HPDE6-E6E7 (cell line): ENCODE measurements around the gene CTAG1A.
A peak's percentile ranks its signal among the peaks of the same experiment; 100 is the strongest.
"Not testable (repeated sequence)": the region's sequence is repeated elsewhere in the genome, so short reads cannot be mapped to it uniquely, and the experiment has no call there.

Source experiments
- DNase-seq: peaks from one replicate; pipeline ENCODE4 v3.0.0; 2011; ENCODE audit warnings: missing footprints; ENCODE audit errors: extremely low spot score

The CTAG1A gene

DNA sequence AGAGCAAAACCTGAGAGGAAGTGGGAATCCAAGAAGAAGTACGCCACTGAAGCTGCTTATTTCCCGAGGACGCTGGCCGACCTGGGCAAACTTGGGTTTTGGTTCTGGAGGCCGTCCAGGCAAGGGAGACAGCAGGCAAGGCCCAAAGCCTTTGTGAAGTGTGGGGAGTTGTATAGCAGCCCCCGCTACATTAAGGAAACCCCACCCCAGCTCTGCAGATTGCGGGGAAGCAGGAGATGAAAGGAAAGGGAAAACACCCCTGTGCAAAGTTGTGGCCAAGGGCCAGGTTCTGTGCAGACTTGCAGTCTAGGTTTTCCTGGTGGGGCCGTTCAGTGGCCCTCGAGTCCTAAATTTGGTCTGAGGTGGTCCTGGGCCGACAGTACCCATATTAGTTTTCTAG lies 11.9 kb upstream of the CTAG1A start:
- DNase-seq: not testable (repeated sequence)

DNA sequence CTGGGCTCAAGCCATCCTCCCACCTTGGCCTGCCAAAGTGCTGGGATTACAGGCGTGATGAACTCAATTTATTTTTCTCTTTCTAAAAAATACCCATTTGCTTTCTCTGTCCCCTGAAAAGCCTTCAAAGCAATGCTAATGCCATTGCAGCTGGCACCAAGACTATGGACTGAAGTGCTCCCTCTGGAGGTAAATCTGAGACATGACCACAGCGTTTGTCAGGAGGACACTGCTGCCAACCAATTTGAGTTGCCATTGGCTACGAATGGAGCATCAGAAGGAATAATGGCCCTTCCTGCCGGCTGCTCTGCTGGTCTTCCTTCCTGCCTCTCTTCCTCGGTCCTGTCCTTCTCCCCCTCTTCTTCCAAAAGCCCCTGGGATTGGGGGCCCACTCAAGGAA lies 9.9 kb upstream of the CTAG1A start:
- DNase-seq: not testable (repeated sequence)

DNA sequence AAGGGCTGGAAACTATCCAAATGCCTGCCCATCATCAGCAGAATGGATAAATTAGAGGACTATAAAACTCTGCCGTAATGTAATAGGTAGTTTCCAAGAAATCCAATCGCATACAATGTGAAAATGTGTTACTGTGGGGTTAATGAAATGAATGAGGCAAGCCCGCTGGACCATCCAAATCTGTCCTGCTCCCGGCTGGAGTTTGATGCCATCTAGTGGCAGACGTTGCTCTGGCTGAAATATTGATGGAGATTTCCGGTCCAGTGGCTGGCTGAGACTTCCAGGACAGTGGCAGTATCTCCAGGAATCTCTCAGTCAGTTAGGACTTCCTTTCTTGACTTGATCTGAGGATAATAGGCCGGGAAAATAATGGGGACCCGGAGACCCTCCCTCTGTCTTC lies 1.9 kb upstream of the CTAG1A start:
- DNase-seq: not testable (repeated sequence)

DNA sequence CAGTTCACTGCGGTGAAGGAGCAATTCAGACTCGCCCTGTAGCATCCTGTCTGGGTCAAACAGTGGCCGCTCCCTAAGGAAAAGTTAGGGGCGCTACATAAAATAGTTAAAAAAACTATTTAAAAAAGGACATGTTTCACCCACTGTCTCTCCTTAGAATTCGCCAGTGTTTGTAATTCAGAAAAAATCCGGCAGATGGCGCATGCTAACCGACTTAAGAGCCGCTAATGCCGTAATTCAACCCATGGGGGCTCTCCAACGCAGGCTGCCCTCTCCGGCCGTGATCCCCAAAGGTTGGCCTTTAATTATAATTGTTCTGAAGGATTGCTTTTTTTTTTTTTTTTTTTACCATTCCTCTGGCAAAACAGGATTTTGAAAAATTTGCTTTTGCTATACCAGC lies 5.5 kb downstream of the CTAG1A start:
- DNase-seq: not testable (repeated sequence)

DNA sequence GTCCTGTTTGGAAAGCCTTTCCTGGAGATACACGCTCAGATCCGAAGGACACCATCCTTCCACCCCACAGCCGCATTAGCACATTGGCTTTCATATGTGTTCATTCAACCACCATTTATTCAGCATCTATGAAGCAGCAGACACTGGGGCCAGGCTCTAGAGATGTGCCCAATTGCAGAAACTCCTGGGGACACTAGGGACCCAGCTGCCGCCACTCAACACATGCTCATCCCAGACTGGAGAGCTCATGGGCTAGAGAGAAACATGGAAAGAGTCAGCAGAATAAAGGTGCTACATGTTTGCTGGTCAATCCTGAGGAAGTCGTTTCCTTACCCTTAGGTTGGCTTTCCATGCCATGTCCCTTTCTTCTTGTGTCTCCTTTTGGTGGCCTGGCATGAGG lies 7.6 kb downstream of the CTAG1A start:
- no peak for DNase-seq

DNA sequence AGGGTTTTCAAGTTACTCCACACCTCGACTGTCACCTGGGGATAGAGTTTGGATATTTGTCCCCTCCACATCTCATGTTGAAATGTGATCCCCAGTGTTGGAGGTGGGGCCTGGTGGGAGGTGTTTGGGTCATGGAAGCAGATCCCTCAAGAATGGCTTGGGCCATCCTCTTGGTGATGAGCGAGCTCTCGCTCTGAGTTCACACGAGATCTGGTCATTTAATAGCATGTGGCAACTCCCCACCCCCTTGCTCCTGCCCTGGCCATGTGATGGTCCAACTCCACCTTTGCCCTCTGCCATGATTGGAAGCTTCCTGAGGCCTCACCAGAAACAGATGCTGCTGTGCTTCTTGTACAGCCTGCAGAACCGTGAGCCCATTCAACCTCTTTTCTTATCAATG lies 8.3 kb downstream of the CTAG1A start:
- no peak for DNase-seq

DNA sequence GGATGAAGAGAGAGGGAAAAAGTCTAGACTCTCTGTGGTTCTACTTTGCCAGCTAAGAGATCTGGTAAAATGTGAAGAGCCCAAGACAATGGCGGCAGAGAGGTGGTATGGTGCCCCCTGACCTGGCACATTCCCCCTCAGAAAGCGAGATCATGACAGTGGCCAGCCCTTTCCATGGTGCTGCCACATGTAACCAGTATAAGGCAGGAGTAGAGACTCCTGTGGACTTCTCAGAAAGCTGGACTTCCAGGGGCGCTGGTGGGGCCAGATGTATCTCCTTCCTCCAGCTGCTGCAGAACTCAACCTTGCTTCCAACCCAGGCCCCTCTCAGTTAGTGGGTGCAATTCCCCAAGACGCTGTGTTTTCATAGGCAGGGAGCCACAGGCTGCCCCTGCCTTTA lies 9.6 kb downstream of the CTAG1A start:
- no peak for DNase-seq

DNA sequence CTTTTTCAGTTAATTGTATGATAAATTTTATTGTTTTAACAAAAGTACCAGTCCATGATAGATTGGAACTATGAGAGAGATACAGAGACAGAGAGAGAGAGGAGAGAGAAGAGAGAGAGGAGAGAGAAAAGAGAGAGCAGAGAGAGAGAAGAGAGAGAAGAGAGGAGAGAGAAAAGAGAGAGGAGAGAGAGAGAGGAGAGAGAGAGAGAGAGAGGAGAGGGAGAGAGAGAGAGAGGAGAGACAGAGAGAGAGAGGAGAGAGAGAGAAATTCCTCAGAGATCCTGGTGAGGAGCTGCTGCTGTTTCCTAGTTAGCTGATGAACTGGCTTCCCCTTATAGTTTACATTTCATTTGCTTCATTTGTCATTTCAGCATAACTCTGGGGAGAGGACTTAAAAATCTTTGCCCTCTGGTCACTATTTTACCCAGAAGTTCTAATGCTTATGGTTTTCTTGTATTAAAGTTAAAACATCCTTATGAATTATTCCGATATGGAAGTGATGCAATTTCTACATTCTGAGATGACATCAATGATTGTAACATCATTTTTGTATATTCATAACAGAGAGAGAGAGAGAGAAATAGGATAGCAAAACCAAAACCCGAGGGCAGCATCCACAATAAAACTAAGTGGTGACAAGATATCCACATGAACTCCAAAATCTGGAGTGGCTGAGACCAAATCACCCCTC lies 10.8 kb downstream of the CTAG1A start:
- no peak for DNase-seq

DNA sequence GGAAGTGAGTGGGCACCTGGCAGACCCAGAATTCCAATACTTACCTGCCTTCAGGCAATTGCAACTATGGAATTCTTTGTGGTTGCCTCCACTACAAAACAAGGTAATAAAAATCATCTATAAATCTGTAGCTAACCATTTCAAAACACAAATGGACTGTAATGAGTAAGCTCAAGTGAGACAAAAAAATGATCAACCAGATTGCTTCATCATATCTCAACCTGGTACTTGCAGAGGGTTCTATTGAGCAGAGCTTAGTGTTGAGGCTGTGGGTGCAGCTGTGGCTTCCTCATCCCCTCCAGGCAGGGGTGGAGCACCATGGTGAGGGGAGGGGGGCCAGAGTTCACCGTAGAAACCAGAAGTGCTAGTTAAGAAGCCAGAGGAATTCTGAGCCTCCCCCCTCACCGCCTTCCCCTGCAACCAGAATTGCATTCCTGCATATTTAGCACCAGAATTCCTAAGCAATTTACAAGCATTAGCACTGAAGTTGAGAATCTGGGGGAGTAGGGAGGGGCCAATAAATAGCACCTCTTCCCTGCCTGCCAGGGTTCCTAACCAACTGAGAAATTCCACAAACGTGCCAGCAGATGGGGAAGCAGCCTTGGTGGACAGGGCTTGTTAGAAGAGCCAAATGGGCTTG lies 11.5 kb downstream of the CTAG1A start:
- peak; percentile 87 for DNase-seq

DNA sequence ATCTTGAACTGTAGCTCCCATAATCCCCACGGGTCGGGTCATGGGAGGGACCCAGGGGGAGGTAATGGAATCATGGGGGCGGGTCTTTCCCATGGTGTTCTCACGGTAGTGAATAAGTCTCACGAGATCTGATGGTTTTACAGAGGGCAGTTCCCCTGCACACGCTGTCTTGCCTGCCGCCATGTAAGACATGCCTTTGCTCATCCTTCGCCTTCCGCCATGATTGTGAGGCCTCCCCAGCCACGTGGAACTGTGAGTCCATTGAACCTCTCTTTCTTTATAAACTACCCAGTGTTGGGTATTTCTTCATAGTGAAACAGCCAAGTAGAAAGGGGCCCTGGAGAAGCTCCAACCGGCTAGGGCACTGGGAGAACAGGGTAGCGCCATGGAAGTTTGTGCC lies 12.3 kb downstream of the CTAG1A start:
- DNase-seq: no peak

DNA sequence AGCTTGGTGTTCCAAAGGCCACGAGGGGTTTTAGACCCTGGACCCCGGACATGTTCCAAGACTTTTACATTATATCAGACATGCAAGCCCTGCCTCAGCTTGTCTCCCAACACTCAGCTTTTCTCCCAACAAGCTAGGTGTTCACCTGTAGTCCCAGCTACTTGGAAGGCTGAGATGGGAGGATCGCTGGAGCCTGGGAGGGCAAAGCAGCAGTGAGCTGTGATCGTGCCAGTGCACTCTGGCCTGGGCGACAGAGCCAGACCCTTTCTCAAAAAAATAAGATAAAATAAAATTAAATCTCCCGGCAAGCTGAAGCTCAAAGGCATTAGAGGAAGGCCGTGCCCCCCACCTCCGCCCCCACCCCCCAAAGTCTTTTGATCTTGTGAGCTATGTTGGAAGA lies 13.7 kb downstream of the CTAG1A start:
- no peak for DNase-seq

DNA sequence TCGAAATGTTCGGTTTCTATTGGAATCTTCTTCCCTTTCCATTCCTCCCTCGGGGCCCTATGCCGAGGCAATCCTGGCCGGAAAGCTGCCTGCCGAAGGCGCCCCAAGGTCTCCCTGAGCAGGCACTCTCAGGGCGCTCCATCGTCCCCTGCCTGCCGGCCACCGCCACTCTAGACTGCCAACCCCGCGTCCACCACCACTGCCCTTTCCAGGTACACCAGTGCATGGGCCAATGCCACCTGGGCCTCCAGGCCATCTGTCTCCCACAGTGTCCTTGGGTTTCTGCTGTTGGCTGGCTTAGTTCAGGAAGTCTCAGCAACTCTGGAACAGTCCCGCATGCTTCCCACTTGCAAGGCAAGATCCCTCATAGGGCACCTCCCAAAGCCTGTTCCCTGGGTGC lies 14.6 kb downstream of the CTAG1A start:
- no peak for DNase-seq

DNA sequence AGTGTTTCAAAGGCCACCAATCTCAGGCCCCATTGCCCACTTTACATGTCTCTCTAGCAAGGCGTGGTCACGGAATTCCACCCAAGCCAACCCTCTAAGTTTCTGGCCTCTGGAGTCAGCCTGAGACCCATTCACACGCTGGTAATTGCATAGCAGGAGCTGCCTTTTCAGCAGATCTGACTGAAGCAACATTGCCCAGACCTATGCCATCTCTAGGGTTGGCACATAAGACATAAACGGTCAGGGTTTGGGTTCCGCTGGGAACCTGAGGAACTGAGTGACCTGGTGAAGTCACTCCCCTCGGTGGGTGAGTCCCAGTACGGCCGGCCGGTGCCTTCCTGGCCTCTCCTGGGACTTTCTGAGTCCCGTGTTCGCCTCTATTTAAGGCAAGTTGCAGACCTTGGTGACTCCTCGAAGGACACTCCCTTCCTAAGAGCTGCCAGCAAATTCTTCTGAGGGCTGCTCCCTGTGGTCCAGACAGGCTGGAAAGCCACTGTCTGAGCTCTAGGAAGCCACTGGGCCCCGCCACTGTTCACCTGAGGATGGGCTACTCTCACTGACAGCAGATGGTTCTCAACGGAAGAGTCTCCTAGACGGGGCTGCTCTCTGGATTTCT lies 15.9 kb downstream of the CTAG1A start:
- DNase-seq: no peak

DNA sequence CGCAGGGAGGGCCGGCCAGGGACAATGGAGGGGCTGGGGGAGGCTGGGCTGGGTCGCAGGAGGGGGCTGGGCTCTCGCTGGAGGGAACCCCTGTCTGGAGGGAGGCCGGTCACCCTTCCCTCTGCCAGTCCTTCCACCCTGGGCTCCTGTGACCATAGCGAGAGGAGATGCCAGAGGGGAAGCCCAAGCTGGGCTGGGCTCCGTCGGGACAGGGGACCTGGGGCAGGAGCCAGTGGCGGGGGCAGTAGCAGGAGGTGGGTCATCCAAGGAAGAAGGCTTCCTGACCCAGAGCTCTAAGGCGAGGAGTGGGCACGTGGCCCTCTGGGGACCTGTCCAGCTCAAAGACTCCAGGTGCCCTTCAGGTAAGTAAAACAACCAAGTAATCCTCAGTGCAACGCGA lies 17.3 kb downstream of the CTAG1A start:
- no peak for DNase-seq

DNA sequence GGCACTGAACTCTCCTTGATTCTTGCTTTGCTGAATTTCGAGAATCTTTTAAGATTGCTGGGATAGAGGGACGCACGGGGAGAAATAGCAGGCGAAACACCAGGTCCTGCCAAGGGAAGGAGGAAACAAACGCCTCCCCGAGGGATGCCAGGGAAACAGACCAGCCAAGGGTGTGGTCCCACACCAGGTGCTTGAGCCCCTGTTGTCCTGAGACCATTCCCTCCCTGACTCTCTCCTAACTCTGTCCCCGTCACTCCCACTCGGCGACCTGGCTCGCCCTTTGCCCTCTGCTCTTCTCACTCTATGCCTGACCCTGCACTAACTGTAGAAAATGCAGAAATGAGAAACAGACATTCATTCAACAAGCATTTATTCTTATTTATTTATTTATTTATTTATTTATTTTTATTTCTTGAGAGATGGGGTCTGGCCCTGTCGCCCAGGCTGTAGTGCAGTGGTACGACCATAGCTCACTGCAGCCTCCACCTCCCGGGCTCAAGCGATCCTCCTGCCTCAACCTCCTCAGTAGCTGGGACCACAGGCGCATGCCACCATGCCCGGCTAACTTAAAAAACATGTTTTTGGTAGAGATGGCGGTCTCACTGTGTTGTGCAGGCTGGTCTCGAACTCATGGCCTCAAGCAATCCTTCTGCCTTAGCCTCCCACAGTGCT lies 18.0 kb downstream of the CTAG1A start:
- no peak for DNase-seq

DNA sequence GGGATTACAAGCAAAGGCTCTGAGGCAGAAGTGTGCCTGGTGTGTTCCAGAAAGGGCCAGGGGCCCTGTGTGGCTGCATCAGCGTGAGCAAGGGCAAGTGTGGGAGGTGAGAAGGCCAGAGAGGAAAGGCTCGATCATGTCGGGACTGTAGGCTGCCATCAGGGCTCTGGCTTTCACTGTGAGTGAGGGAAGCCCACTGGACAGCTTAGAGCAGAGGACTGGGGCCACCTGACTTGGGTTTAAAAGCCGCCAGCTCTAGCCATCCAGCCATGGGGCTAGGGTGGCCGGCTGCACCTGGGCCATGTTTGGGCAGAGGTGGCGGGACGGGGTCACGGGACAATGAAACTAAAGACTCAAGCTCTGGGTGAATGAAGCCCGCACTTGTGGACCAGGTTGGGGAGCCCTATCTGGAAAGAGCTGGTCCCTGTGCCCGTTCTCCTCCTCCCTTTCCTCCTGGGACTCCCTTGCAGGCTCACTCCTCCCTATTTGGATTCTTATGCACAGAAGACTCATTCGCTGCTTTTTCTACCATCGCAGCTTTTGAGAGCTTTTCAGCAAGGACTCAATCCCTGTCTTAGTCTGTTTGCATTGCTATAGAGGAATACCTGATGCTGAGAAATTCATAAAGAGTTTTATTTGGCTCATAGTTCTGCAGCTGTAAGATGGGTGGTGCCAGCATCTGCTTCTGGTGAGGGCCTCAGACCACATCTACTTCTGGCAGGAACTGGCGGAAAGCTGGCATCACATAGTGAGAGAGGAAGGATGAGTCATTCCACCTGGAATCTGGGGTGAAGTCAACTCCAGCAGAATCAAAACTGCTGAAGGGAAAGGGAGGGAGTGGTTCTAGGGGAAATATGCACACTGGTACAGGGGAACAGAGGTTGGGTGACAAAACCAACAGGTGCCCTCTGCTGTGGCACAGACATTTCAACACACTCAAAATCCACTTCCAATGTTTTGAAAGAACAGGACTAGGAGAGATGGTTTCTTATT lies 18.8 kb downstream of the CTAG1A start:
- DNase-seq: peak; percentile 74

DNA sequence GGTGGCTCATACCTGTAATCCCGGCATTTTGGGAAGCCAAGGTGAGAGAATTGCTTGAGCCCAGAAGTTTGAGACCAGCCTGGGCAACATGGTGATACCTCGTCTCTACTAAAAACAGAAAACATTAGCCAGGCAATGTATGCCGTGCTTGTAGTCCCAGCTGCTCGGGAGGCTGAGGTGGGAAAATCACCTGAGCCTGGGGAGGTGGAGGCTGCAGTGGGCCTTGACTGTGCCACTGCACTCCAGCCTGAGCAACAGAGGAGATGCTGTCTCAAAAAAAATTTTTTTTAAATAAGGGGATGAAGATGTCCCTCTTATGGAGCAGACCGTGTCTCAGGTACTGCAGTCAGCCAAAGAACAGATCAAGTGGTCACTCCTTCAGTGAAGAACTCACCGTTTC lies 20.6 kb downstream of the CTAG1A start:
- no peak for DNase-seq

DNA sequence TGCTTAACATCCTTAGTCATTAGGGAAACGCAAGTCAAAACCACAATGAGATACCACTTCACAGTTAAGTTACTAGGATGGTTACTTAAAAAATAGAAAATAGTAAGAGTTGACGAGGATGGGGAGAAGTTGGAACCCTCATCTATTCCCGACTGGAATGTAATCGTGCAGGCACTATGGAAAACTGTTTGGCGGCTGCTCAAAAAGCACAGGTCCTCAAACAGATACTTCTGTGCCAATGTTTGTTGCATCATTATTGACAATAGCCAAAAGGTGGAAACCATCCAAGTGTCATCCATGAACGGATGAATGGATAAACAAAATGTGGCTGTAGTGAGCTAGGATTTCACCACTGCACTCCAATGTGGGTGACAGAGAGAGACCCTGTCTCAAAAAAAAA lies 22.4 kb downstream of the CTAG1A start:
- DNase-seq: no peak

DNA sequence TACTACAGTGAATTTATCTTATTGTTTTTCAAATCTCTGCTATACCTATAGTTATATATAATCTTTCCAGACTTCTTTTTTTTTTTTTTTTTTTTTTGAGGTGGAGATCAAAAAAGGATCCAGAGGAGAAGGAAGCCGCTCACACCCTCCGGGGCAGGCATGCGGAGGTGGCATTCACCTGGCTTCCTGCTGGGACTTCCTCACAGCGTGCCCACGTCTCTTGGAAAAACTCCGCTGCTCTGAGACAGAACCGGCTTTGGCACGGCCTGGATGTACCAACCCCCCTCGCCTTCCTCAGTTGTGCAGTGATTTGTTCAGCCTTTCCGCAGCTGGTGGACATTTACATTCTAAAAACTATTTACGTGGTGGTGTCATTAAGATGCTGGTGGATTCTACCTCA lies 23.0 kb downstream of the CTAG1A start:
- DNase-seq: not testable (repeated sequence)

DNA sequence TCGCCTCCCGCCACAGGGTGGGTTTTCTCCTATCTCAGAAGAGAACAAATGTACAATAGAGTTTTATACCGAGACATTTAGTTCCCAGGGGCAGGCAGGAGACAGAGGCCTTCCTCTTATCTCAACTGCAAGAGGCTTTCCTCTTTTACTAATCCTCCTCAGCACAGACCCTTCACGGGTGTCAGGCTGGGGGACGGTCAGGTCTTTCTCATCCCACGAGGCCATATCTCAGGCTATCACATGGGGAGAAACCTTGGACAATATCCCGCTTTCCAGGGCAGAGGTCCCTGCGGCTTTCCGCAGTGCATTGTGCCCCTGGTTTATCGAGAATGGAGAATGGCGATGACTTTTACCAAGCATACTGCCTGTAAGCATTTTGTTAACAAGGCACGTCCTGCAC lies 23.9 kb downstream of the CTAG1A start:
- not testable (repeated sequence) for DNase-seq

DNA sequence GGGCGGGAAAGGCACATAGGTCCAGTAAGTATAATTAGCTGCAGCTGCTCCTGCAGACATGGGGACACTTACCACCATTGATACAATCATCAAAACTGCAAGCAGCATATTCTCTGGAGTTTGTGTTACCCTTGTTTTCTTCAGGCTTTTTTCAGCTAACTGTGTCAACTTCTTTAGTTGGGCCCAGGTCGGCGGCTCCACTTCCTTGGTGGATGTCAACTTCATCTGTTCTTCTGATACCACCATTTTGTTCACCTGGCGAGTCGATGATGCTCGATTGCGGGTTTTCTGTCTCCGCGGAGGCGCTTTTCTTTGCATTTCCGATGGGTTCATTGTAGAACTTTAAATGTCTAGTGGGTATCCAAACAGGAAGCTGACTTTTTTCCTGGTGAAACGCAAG lies 26.2 kb downstream of the CTAG1A start:
- not testable (repeated sequence) for DNase-seq

DNA sequence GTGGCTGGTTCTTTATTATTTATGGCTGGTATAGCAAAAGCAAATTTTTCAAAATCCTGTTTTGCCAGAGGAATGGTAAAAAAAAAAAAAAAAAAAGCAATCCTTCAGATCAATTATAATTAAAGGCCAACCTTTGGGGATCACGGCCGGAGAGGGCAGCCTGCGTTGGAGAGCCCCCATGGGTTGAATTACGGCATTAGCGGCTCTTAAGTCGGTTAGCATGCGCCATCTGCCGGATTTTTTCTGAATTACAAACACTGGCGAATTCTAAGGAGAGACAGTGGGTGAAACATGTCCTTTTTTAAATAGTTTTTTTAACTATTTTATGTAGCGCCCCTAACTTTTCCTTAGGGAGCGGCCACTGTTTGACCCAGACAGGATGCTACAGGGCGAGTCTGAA lies 28.7 kb downstream of the CTAG1A start:
- DNase-seq: not testable (repeated sequence)
